GM12892 (cell line): ENCODE data around the gene FBH1.

Experiments used
- POLR2A ChIP-seq: IDR thresholded peaks from 2 replicates; pipeline ENCODE4 v1.6.1; 2011; ENCODE audit warnings: low read depth, low read length, control low read depth
- TAF1 ChIP-seq: IDR thresholded peaks from 2 replicates; pipeline ENCODE4 v1.6.1; 2011; ENCODE audit warnings: low read depth, mild to moderate bottlenecking, control low read depth, low read length, borderline replicate concordance

GRCh38 chr10:5948208-5948585 lies 58.2 kb downstream of the FBH1 start:
- TF ChIP-seq TAF1 (no peak), POLR2A (no peak)
